ENCODE measurements around the gene NDUFS7.

Gene NDUFS7

DNA sequence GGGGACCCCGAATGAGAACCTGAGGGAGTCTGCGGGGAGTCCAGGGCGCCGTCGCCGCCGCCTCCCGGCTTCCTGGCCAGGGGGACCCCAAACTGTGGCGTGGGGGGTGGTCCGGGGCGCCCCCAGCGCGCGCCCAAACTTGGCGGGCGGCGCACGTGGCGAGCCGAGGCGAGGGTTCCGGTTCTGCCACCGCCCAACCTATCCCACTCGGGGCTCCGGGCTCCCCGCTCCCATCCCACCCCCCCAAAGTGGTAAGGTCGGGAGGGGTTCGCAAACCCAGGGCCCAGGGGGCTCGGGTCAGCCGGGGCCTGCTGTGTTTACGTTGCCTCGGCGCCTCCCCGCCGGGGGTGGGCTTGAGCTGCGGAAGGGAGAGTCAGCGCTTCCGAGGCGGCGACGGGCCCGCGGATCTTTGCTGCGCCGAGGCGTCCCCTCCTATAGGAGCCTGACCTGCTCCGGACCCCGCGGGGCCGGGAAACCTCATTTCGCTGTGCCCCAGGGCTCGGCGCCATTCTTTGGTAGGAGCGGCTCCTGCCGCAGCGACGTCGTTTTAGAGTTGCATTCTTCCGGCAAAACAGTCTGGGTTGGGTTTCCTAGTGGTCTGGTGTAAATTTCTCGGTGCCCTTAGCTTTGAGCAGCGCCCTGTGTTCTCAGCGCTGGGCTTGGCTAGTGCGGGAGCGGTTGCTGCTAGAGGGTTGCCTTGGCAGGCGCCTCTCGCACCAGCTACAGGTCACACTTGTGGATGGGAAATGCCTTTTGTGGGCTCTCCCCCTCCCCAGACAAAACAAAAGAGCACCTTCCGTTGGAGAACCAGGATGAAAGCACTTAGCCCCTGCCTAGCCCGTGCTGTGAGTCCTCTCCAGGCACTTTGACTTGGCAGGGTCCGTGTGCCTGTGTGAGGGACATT lies 24.8 kb downstream of the NDUFS7 start:
- TF ChIP-seq, protein P1, sequence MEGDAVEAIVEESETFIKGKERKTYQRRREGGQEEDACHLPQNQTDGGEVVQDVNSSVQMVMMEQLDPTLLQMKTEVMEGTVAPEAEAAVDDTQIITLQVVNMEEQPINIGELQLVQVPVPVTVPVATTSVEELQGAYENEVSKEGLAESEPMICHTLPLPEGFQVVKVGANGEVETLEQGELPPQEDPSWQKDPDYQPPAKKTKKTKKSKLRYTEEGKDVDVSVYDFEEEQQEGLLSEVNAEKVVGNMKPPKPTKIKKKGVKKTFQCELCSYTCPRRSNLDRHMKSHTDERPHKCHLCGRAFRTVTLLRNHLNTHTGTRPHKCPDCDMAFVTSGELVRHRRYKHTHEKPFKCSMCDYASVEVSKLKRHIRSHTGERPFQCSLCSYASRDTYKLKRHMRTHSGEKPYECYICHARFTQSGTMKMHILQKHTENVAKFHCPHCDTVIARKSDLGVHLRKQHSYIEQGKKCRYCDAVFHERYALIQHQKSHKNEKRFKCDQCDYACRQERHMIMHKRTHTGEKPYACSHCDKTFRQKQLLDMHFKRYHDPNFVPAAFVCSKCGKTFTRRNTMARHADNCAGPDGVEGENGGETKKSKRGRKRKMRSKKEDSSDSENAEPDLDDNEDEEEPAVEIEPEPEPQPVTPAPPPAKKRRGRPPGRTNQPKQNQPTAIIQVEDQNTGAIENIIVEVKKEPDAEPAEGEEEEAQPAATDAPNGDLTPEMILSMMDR (IDR thresholded peaks at IDR 0.05; ENCODE audit: insufficient read depth, low read length, missing control alignments), result no peak
- DNase-seq (ENCODE audit: low read depth, low spot score), result no peak
- ChIA-PET CTCF (interaction anchor here (0.9 to 2.4 kb wide), 2 partner anchors 29 to 57 kb away, joined by 3 to 7 read pairs; no protein-coding TSS in a partner anchor), POLR2A (interaction anchor here (0.6 to 0.7 kb wide), 4 partner anchors 10 to 140 kb away, joined by 3 read pairs; partner anchors contain the start of gene CIRBP)
- H3K4me3 ChIP-seq (ENCODE audit: low read depth, low read length), result peak overlapping the region; percentile 72

DNA sequence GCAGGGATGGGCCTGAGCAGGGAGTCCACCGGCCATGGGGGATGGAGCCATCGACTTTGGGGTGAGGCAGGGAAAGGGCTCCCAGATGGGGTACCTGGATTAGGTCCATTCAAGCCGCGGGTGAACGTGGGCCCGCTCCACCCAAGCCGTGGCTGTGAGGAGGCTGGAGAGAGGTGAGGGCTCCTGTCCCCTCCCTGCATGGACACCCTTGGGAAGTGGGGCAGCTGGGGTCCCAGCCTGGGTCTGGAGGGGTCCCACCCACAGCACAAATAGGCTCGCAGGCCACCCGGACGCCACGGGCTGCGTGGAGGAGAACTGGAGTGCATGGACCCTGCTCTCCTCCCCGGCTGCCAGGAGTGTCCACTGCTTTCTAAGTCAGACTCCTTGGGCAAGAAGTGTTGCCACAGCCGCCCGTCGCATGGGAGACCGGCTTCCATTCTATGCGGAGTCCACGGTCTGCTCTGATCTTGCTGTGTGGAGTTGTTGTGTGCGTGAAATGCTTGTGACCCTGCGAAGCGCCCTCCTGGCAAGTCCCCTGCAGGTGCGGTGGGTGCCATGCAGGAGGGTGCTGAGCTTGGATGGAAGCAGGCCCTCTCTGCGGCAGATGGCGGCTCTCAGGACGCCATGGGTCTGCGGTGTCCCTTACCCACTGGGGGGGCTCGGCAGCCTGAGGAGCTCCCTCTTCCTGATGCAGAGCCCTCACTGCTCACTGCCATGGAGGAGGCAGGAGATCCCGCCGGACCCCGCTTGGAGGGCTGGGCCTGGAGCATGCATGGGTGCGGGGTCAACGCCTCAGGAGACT lies 25.7 kb downstream of the NDUFS7 start:
- ChIA-PET POLR2A (no interaction called here), CTCF (interaction anchor here (0.9 to 2.4 kb wide), 2 partner anchors 28 to 56 kb away, joined by 3 to 7 read pairs; no protein-coding TSS in a partner anchor)
- H3K4me3 ChIP-seq (ENCODE audit: low read depth, low read length), result peak overlapping the region; percentile 72
- TF ChIP-seq, protein P1 (IDR thresholded peaks at IDR 0.05; ENCODE audit: insufficient read depth, low read length, missing control alignments), result no peak
- no peak for DNase-seq (ENCODE audit: low read depth, low spot score)

DNA sequence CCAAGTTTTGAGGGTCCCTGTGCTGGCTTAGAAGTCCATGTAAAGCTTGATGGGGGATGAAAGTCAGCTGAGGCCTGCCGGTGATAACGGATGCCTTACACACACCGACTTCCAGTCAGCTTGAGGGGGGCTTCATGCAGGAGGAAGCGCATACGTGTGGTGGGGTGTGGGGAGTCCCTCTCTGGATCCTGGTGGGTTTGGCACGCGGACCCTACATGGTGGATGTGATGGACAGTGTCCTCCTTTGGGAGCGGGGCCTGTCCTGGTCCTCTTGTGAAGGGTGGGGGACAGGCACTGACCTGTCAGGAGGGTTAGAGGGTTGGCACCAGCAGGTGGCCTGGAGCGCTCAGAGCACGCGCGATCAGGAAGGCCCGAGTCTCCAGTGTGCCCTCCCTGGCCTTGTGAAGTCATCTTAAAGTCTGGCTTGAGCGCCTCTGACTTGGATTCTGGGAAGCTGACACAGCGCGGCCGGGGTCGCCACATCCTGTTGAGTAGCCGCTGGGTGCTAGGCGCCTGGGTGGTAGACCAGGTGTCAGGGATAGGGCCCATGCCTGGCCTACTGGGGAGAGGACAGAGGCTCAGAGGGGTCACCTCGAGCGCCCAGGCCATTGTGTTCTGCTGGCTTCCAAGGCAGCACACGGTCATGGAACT lies 26.6 kb downstream of the NDUFS7 start:
- CTCF ChIA-PET, result interaction anchor here (2.4 kb wide), 1 partner anchor 27 kb away, joined by 7 read pairs; no protein-coding TSS in a partner anchor
- POLR2A ChIA-PET, result no interaction called here
- DNase-seq (ENCODE audit: low read depth, low spot score), result no peak
- peak overlapping the region; percentile 23; the same call in 1 of the 2 replicates for H3K4me3 ChIP-seq (ENCODE audit: low read depth, low read length)
- TF ChIP-seq, protein P1 (IDR thresholded peaks at IDR 0.05; ENCODE audit: insufficient read depth, low read length, missing control alignments), result no peak

DNA sequence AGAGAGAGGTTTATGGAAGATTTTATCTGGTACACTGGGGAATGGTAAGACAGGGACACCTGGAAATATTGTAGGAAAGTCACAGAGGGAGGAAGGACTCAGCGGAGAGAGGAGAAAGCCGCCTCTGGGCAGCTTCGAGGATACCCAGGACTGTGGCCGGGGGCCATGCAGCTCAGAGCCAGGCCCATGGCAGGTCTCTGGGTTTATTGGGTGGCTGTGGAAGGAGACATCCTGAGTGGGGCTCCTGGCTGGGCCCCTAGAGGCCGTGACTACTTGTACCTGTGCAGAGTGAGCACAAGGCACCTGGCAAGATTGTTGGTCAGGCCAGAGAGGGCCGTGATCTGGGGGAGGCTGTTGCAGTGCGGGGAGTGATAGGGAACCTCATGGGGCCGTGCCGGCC lies 27.1 kb downstream of the NDUFS7 start:
- CTCF ChIA-PET, result interaction anchor here (2.4 kb wide), 1 partner anchor 27 kb away, joined by 7 read pairs; no protein-coding TSS in a partner anchor
- no peak overlapping the region for H3K4me3 ChIP-seq (ENCODE audit: low read depth, low read length)
- TF ChIP-seq, protein P1 (IDR thresholded peaks at IDR 0.05; ENCODE audit: insufficient read depth, low read length, missing control alignments), result no peak
- POLR2A ChIA-PET, result no interaction called here
- no peak for DNase-seq (ENCODE audit: low read depth, low spot score)

DNA sequence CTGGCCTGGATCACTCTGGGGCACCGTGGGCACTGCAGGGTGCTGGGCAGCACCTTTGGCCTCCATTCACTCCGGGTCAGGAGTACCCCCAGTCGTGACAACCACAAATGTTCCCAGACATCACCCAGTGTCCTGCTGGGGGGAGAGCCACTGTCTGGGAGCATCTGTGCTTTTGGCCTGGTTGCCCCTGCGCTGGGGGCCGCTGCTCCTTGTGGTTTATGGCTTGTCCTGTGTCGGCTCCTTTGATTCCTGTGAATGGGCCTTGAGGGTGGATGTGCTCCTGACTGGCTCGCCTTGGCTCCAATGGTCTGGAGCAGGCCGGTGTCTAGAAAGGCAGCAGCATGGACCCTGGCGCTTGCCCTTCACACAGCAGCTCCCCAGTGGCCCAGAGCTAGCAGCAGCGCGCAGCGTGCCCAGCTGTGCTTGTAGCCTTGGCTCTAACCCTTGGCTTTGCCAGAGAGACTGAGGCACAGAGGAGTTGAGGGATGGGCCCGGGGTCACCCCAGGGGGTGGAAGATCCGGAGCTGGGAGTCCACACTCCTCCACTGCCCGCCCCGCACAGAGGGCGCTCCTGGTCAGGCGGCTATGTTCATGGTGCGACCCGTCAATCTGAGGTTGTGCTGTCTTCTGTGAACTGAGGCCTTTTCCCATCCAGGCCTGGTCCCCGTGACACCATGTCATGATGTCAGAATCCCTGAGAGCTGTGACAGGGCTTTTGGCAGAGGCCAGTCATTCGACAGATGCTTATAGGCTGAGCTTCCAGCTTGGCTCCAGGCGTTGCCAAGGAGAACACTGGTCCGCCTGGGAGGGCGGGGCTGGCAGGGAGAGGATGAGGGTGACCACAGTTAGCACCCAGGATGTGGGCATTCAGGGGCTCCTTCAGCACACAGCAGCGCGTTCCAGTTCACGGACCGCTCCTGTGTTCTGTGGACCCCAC lies 27.8 kb downstream of the NDUFS7 start:
- no peak overlapping the region for H3K4me3 ChIP-seq (ENCODE audit: low read depth, low read length)
- ChIA-PET CTCF (interaction anchor here (1.2 to 1.5 kb wide), 2 partner anchors 9 to 30 kb away, joined by 3 to 5 read pairs; no protein-coding TSS in a partner anchor), POLR2A (no interaction called here)
- DNase-seq (ENCODE audit: low read depth, low spot score), result no peak
- TF ChIP-seq, protein P1 (IDR thresholded peaks at IDR 0.05; ENCODE audit: insufficient read depth, low read length, missing control alignments), result no peak

All from AG04449 (cell line).